Forelimb muscle (tissue), 1 donor: ENCODE results near the gene SCFD2. TPM values are rescaled to one million over a fixed set of nuclear protein-coding genes. Genes with fewer than 3 reads are reported as not detected.

Experiments
- DNase-seq: peaks from one replicate; pipeline ENCODE4 v3.0.0-alpha.2; 2013; ENCODE audit warnings: low read depth
- polyA plus RNA-seq: library from polyadenylated mRNA; unstranded; fragments of 120-200 nt; gene quantifications from one replicate; pipeline ENCODE4 v1.2.1, GENCODE V29; 2013; ENCODE audit not compliant: insufficient read length

The SCFD2 gene
- polyA plus RNA-seq, 1 donor, result 10.6 TPM

DNA sequence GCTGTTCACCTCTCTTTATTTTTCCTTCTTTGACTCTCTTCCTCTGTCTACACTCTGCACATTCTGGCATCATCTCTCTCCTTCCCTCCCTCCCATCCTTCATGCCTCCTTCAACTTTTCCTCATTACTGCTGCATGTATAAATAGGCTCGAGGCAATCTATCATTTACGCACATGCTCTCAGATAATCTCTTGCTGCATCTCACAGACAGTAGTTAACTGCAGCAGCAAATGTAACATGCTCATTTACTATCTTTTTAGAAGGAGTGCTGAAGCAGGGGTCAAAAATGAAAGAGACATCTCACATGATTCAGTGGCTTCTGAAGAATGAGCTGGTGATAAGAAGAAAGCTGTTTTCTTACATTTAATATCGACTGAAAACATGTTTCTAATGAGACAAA lies 376.0 kb downstream of the SCFD2 start:
- DNase-seq, result no peak

DNA sequence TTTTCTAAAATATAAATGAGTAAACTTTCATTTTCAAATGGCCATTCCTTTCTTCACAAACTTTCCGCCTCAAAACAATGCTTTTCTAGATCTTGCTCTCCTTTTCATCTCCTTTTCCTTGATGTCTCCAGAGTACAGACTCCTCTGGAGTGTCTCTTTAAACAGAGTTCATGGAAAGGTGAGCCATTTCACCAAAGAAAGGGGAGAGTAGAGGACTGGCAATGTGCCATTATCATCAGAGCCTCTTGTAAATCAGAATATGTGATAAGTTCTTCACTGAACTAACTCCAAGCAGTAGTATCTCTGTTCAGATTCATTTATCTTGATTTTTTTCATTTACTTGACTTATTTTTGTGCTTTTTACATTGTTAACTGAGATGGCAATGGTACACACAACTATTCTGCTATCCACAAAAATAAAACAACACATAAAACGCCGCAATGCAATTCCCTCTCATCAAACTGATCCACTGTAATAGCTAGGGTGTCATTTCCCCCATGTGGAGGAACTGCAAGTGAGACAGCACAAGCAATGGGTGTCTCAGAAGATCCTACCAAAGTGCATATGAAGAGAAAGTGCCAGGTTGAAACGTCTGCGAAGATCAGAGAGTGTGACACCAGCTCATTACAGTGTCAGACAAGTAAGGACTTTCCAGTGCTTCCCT lies 378.3 kb downstream of the SCFD2 start:
- DNase-seq, result no peak

DNA sequence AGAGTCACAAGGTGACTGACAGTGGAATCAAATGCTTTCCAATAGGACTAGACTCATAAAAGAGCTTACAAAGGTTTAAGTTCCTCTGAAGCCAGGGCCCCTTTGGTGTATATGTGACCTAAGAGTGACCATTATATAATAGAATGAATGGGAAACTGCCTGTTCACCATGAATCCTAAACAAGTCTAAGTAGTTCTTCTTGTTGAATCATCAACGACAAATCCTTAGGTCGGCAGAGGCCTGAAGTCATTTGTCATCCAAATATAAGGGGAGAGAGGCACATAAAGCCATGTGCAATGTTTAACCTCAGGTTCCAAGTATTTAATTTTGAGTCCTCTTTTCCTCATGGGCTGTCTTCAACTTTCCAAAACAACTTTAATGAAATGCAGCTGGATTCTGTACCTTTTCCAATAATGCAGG lies 381.4 kb downstream of the SCFD2 start:
- peak; percentile 49 for DNase-seq

DNA sequence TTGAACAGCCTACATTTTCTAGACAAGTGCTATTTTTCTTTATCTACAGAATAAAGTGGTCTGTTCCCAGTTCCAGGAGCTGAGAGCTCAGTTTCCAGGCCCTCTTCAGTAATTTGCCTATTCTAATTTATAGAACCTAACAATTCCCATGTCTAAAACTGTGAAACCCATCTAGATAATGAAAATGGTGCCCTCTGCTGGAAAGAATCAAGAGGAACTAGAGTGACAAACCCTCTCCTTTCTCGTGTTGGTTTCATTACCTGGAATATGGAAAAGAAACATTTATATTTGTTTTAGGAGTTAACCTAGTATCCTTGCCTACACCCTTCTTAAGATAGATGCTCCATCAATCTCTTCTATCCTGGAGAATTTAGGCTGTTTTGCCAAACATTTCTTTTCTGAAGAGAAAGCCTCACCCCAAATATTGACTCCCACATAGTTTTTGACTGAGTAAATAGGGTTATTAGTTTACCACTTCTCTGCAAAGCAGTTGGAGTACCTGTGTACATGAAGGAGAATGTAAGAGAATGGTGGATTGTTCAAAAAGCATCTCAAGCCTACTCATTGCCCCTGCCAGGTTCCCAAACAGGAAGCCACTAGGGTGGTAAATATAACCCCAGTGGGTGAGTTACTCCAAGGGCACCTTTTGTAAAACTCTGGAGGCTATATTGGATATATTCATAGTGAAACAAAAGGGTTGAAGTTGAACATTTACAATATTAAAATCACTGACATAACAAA lies 382.1 kb downstream of the SCFD2 start:
- peak; percentile 36 for DNase-seq

DNA sequence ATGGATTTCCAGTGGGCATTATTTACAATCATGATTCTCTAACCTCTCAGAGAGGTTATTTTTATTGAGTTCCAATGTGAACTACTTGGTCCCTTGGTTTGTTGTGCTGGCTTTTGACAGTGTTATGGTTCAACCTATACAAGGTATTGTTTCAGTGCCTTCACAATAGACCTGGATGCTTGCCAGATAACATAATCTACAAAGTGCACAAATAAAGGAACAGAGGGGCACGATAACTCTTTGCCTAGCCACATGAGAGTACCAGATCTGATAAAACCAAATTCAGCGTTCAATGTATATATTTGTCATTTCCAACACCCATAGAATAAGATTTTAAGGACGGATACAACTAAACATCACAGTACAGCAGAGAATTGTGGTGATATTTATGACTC lies 382.9 kb downstream of the SCFD2 start:
- no peak for DNase-seq

DNA sequence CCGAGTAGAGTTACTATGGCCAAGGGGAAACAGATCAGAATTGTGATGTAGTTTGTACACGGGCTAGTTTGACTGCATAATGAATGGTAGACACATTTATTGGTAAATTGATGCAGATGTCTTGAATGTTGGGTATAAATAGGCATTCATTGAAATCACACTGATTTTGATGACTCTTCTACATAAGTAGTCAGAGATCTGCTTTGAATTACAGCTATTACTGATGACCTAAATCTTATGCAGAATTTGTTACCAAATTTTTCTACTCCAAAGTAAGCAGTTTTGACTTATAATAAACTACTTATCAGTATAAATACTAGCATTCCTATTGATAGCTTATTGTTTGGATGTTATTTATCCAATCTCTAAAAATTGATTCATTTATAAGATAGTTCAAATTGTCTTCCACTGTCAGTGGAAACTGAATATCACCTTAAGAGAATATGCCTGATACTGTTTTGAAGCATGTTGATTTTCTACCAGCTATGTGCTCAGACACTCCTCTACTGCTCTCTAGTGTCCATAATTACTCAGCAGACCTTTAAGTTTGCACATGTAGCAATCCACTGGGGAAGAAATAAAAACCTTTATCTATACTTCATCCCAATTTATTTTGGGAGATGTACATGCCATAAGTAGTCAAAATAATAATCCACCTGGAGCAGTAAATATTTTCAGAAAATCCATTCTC lies 383.5 kb downstream of the SCFD2 start:
- DNase-seq, result no peak

DNA sequence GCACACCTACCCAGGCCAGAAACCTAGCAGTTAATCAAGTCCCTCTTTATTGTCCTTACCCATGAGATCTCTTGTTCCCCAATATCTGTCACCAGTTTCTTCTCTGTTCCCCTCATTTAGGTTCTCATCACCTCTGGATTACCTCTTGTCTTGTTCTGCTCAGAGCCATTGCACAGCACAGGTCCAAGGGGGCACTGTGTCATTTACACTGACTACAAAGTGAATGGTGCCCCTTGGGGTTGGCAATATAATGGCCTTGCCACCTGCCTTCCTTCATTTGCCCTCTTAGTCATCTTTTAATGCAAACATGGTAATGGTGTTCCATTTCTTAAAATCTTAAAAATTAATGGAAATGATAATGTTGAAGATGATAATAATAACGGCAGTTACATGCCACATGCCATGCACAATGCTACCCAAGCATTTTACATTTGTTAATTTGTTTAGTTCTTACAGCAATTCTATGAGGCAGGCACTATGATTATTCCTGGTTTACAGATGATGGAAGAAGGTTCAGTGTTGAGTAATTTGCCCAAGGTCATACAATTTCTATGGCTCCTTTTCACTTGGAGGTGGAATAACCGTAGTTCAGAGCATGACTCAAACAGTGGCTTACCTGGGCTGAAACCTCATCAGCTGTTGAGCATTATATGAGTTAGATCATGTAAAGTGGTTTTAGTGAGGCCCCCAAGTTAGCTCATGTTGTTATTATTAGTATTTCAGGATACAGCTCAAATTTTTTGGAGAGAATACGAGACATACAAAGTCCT lies 385.9 kb downstream of the SCFD2 start:
- DNase-seq, result no peak

DNA sequence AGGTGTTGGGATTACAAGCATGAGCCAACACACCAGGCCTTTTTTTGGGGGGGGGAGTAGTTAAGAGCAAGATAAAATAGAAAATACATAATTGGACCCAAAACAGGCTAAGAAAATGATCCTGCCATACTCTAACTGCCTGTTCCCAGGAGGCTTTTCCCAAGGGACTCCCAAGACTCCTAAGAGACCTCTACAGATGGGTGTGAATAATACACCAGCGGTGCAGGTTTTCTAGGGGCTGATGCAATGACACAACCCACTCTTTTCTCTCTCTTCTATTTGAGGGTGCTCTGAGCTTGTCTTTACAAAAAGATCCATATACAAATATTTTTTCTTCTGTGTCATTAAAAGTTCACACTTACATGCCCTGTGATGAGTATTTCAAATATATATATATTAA lies 386.8 kb downstream of the SCFD2 start:
- no peak for DNase-seq

DNA sequence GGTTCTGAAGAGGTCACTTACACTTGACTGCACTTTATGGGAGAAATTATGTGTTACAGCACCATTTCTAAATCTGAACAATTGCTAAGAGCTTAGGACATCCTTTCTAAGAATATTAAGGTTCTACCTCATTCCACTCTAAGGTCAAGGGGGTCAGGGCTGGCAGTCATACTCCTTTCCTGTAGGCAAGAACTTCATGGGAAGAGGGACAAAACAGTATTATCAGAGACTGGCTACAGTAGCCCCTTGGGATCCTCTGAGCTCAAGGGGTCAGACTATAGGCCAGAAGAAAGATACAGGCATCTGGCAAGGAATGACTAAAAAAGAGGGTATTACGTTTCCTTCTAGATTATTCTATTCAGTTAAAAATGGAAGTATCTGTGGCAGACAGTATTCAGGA lies 388.6 kb downstream of the SCFD2 start:
- DNase-seq, result no peak

DNA sequence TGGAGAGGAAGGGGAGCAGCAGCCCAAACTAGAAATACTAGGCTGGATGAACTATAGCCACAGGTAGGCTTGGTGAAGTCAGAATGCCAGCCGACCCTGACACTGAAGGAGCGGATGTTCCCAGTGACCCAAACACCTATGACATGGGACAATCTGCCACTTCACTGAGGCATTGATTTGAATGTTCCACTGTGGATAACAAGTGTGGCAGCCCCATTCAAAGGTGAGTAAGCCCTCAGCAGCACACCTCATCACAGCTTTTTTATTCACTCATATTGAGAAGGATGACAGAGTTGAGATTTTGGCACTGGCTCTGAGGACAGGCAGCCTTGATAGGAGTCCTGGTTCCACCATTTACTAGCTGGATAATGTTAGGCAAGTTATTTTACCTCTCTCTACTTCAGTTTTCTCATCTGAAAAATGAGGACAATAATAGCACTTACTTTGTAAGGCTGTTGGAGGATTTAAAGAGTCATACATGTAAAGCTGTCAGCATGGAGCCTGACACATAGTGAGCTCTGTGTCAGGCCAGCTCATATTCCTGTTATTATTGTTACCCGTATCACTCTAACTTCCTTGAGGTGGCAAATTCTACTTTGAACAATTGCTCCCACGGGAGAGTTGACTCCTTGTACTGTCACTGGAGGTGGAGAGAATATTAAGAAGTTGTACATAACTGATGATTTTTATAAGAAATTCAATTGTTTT lies 389.2 kb downstream of the SCFD2 start:
- no peak for DNase-seq

DNA sequence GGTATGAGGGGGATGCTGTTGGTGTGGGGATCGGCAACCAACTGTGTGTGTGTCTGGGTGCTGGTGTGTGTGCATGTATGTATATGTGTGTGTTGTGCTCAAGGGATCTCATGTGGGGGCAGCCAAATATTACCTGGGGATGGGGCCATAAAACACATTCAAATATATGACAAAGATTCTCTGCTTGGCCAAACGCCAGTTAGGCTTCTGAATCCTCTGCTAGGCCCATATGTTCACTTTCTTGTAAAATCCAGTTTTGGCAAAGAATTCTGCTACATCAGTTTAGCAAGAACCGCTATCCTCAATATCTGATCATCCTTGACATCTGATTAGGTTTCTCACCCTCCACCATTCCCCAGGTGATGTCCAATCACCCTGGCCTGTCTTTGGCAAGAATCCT lies 397.2 kb downstream of the SCFD2 start:
- DNase-seq, result no peak

DNA sequence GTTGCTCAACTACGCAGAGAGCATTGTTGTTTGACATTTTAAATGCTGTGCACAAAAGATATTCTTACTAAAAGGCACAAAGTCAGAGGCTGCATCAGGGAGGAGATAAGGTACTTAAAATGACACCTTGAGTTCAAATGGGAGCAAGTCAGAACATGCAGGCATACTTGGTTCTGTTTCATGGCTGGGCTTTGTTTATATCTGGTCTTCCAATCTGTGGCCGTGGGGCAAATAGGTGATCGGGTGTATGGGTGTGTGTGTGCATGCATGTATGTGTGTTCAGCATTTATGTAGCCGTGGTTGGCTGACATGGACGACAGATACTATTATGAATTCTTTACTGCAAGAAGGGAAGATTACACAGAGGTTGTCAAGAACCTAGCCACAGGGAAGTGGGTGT lies 397.6 kb downstream of the SCFD2 start:
- DNase-seq, result no peak

DNA sequence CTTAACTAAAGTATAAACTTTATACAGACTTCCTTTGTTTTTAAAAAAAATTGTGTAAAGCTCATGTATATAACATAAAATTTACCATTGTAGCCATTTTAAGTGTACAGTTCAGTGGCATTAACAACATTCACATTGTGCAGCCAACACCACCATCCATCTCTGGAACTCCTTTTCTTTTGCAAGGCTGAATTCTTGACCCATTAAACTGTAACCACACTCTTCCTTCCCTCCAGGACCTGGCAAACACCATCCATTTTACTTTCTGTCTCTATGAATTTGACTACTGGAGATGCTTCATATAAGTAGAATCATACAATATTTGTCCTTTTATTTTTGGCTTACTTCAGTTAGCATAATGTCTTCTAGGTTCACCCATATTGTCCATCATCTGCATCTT lies 399.1 kb downstream of the SCFD2 start:
- DNase-seq, result no peak

DNA sequence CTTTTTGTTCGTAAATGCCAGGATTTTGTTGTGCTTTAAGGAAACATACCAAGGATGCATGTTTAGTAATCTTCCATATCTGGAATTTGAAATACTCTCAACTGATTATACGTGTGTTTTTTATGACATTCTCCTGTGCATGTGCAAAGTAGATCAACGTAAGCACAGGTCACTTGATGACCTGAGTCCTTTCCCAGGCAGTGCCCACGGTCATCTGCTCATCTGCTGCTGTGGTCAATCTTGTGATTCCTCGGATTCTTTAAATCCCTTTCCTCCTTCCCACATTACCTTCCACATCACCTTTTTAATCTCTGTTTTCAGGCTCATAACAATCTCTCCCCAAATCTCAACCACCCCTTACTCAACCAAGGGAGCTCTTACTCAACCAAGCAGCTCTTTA lies 399.7 kb downstream of the SCFD2 start:
- no peak for DNase-seq

DNA sequence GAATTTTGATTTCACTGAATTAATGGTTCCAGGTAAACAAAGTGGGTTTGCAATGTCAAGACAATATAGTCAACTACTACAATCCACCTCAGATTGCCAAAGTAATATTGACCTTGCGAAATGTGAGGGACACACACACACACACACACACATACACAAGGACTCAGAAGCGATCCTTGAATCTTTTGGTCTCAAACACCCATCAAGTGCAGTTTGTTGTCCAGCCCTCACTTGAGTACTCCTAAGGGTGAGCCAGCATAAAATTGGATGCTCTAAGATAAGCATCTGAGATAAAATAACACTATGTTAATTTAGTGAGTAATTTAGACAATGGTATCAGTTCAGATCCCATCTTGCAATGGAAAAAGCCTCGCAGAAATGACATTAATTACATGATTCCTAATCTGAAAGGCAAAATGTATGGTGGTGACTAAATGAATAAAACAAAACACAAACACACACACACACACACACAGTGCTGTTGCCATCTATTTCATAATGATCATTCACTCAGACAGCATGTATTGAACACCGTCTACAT lies 401.2 kb downstream of the SCFD2 start:
- DNase-seq, result no peak

DNA sequence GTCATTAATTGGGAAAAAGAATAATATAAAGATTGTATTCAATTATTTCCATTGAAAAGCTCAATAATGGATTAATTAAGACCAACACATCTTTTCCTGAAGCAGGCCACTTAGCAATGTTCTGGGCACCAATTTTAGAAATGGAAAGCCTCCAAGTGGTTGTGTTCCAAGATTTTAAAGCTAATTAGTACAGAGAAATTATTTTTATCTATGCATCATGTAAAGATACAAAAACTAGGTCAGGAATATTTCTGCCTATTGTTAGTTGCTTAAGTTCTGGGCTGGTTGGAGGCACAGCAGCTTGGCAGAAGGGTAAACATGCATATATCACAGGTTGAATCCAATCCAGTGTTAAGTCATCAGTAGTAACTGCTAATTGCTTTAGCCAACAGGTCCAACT lies 401.9 kb downstream of the SCFD2 start:
- DNase-seq, result no peak

DNA sequence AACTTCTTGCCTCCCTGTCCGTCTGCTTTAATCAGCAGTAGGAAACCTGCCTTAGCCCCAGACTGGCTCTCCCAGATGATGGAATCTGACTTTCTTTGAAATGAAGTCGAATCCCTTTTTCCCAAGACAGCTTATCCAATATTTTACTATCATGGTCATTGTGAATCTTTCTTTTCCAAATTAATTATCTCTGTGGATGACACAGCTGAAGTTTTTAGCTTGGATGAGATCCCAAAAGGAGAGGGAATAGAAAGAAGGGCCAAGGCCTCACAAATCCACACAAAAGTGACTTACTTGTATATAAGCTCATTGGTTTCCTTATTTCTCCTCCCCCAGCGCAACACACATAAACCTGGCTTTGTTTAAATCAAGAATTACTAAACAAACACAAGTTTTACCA lies 403.1 kb downstream of the SCFD2 start:
- no peak for DNase-seq

DNA sequence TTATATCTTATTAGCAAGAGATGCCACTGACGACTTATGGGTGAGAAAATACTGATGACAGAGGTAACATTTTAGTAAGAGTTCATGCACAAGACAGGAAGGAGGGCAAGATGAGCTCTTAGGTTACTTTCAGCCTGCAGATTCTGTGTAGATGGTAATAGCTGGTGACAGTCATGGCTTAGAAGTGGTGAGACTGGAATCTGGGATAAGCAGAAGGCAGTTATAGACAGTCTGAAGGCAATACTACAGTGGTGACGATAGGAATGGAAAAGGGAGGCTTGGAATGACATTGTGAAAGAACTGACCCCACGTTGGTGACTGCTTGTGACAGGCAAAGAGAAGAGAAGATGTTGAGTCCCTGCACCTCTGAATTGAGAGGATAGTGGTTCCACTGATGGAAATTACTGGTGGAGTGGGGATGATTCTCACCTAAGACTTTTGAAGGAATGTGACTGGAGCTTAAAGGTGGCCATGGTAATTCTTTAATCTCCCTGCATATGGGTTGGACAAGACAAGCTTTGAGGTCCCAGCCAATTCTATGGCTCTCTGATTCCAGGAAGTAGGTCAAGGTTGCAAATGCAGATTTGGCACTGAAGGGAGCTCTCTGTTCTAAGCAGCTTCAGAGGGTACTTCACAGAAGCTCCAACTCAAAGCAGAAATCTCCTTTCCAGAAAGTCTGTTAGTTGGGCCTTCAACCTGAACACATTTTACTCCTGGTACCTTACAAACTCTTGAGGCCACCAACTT lies 404.0 kb downstream of the SCFD2 start:
- DNase-seq, result no peak

DNA sequence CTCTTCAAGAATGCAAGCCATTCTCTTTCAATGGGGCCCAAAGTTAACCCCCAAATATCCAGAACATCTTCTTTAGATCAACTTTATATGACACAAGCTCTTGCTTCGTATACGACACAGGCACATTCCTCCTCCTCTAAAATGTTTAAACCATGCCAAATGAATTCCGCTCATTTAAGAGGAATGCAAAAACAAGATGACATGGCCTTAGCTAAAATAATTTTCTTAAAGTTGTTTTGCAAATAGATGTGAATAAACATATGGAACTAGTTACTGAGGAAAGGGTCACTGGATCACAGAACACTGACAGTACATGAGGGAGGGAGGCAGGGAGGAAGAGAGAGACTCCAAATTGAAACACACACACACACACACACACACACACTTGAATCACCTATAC lies 406.3 kb downstream of the SCFD2 start:
- DNase-seq, result peak; percentile 39

DNA sequence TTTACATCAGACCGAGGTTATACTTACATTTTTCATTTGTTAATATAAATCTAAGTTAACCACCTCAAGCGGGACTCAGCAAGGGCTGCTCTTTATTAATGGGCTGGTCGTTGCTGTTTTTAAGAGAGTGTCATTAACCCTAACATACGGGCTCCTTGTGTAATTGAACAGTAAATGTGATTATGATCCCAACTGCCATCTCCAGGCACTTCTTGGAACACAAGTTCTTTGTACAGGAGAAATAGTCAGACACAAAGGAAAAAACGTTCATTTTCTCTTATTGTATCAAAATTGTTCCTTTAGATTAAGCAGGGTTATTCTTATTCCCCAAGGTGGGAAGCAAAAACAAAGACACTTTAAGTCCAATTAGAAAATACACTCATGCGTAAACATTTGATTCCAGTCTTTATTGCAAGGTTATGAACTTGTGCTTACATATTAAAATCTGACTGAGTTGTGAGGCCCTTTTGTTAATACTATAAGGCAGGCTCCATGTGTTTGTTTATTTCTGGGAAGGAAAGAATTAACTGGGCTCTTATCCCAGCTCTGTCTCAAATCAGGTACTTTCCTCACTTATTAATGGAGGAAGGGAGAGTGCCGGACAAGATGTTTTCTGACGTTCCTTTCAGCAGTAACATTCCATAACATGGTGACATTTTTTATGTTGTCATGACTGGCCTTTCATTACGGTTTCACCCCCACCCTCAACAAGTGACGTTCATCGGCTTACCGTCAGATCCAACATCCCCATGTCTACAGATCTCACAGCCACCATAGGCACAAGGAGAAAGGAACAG lies 407.8 kb downstream of the SCFD2 start:
- DNase-seq, result no peak
